22Rv1 (cell line): Measurements from ENCODE around the gene IL4R.

Experiments
- ZFX ChIP-seq: fragments of 450-650 bp; IDR thresholded peaks from 2 replicates; pipeline ENCODE4 v1.6.1; 2017; ENCODE audit warnings: antibody characterized with exemption, borderline replicate concordance
- TF ChIP-seq, protein P1 (sequence below): fragments of 450-650 bp; IDR thresholded peaks from 2 replicates; pipeline ENCODE4 v1.5.1; 2017; ENCODE audit warnings: mild to moderate bottlenecking

DNA sequence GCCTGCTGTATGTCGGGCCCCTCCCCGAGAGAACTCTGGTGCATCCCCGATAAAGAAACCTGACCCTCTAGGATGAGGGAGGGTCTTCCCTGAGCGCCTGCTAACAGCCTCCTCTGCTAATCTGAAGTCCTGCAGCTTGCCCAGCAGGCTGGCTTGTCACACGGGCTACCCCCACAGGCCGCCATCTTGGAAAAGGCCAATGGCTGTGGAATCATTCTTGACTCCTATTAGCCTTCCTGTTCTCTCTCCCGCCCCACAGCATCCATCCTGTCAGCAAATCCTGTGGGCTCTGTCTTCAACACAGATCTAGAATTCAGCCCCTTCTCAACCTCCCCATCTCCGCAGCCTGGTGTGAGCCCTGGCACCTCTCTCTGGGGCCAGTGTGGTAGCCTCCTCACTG, 12.0 kb downstream of the IL4R start:
- no peak for TF ChIP-seq ZFX
- TF ChIP-seq, protein P1, sequence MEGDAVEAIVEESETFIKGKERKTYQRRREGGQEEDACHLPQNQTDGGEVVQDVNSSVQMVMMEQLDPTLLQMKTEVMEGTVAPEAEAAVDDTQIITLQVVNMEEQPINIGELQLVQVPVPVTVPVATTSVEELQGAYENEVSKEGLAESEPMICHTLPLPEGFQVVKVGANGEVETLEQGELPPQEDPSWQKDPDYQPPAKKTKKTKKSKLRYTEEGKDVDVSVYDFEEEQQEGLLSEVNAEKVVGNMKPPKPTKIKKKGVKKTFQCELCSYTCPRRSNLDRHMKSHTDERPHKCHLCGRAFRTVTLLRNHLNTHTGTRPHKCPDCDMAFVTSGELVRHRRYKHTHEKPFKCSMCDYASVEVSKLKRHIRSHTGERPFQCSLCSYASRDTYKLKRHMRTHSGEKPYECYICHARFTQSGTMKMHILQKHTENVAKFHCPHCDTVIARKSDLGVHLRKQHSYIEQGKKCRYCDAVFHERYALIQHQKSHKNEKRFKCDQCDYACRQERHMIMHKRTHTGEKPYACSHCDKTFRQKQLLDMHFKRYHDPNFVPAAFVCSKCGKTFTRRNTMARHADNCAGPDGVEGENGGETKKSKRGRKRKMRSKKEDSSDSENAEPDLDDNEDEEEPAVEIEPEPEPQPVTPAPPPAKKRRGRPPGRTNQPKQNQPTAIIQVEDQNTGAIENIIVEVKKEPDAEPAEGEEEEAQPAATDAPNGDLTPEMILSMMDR = no peak
